ENCODE results near the gene NR1H4. TPM values are rescaled to one million over a fixed set of nuclear protein-coding genes. Genes with fewer than 3 reads are reported as not detected.
"Not testable (repeated sequence)": the region's sequence is repeated elsewhere in the genome, so short reads cannot be mapped to it uniquely, and the experiment has no call there.

NR1H4 gene
- total RNA-seq, 4 donors from 2014 or later: 10.7 to 50.7 (median 28.8) TPM

GRCh38 chr12:100584256-100584655, 110.6 kb downstream of the NR1H4 start:
- 78 to 82% methylated on average over 3 of the region's 3 CpGs for WGBS, 2 donors (ENCODE audit: low coverage in 1 of 2)
- no peak for DNase-seq
- Histone ChIP-seq H3K4me3 (no peak overlapping the region), H3K27me3 (no peaks in the 10 kb centered on the region), H3K27ac (no peak overlapping the region), H3K4me1 (no peaks in the 10 kb centered on the region), H3K9me3 (peaks cover 9 to 13% of the 10 kb centered on the region in 2 donors), H3K36me3 (no peaks in the 10 kb centered on the region)
- intact Hi-C loops (cut with DNase I; ENCODE audit: low total_unique reads) (no loop called here), in situ Hi-C loops (cut with MboI; ENCODE audit: low pct_ligation_motif_present in 1 of 4, low pct_unique_long_range_greater_than_20kb in 1 of 4, low sequenced_read_pairs in 3 of 4) (no loop called here)
- TF ChIP-seq POLR2AphosphoS5 (IDR thresholded peaks at IDR 0.05) (no peak), CTCF (IDR thresholded peaks at IDR 0.05) (no peak), POLR2A (IDR thresholded peaks at IDR 0.05) (no peak), EP300 (IDR thresholded peaks at IDR 0.05; ENCODE audit: low read depth) (no peak)

GRCh38 chr12:100591979-100592378, 118.3 kb downstream of the NR1H4 start:
- TF ChIP-seq CTCF (IDR thresholded peaks at IDR 0.05): no peak
- no peak for TF ChIP-seq POLR2A (IDR thresholded peaks at IDR 0.05)
- no peak for TF ChIP-seq EP300 (IDR thresholded peaks at IDR 0.05; ENCODE audit: low read depth)
- TF ChIP-seq POLR2AphosphoS5 (IDR thresholded peaks at IDR 0.05): no peak
- no peaks in the 10 kb centered on the region for H3K36me3 ChIP-seq

GRCh38 chr12:100593490-100593889, 119.8 kb downstream of the NR1H4 start:
- Histone ChIP-seq H3K9me3 (peaks cover 0 to 3% of the 10 kb centered on the region in 2 donors), H3K27me3 (no peaks in the 10 kb centered on the region), H3K4me3 (no peak overlapping the region), H3K36me3 (no peaks in the 10 kb centered on the region), H3K4me1 (peaks cover 0 to 13% (median 0%) of the 10 kb centered on the region in 4 donors), H3K27ac (peak overlapping the region in 2 of 4 donors; percentile 16 to 41)
- no peak for DNase-seq
- intact Hi-C loops (cut with DNase I; ENCODE audit: low total_unique reads): no loop called here
- WGBS, 2 donors (ENCODE audit: low coverage in 1 of 2): 30 to 39% methylated on average over 5 of the region's 5 CpGs
- in situ Hi-C loops (cut with MboI; ENCODE audit: low pct_ligation_motif_present in 1 of 4, low pct_unique_long_range_greater_than_20kb in 1 of 4, low sequenced_read_pairs in 3 of 4): no loop called here
- no peak for TF ChIP-seq POLR2A (IDR thresholded peaks at IDR 0.05)
- TF ChIP-seq EP300 (IDR thresholded peaks at IDR 0.05; ENCODE audit: low read depth): no peak

More at GRCh38 chr12:100591979-100592378, 118.3 kb downstream of the NR1H4 start:
- in situ Hi-C loops (cut with MboI; ENCODE audit: low pct_ligation_motif_present in 1 of 4, low pct_unique_long_range_greater_than_20kb in 1 of 4, low sequenced_read_pairs in 3 of 4) (no loop called here), intact Hi-C loops (cut with DNase I; ENCODE audit: low total_unique reads) (no loop called here)
- Histone ChIP-seq H3K4me3 (no peak overlapping the region), H3K27me3 (no peaks in the 10 kb centered on the region), H3K9me3 (peaks cover 6 to 9% of the 10 kb centered on the region in 2 donors), H3K27ac (no peak overlapping the region), H3K4me1 (peaks cover 0 to 13% (median 0%) of the 10 kb centered on the region in 4 donors)
- no peak for DNase-seq
- 58% methylated on average over 1 to 4 of the region's 4 CpGs for WGBS, 2 donors (ENCODE audit: low coverage in 1 of 2)

GRCh38 chr12:100601626-100602025, 128.0 kb downstream of the NR1H4 start:
- no peak for DNase-seq
- TF ChIP-seq POLR2AphosphoS5 (IDR thresholded peaks at IDR 0.05): no peak

GRCh38 chr12:100602997-100603396, 129.3 kb downstream of the NR1H4 start:
- in situ Hi-C loops (cut with MboI; ENCODE audit: low pct_ligation_motif_present in 1 of 4, low pct_unique_long_range_greater_than_20kb in 1 of 4, low sequenced_read_pairs in 3 of 4); H3K27me3 ChIP-seq; H3K9me3 ChIP-seq; DNase-seq; H3K36me3 ChIP-seq; H3K4me1 ChIP-seq; H3K27ac ChIP-seq; H3K4me3 ChIP-seq; intact Hi-C loops (cut with DNase I; ENCODE audit: low total_unique reads): not testable (repeated sequence)
- WGBS, 2 donors (ENCODE audit: low coverage in 1 of 2): 60 to 100% methylated on average over 1 of the region's 1 CpG

More at GRCh38 chr12:100601626-100602025, 128.0 kb downstream of the NR1H4 start:
- Histone ChIP-seq H3K27me3 (no peaks in the 10 kb centered on the region), H3K4me1 (peaks cover 0 to 8% (median 3%) of the 10 kb centered on the region in 4 donors), H3K9me3 (no peaks in the 10 kb centered on the region), H3K27ac (no peak overlapping the region), H3K4me3 (no peak overlapping the region), H3K36me3 (peaks cover 0 to 3% (median 2%) of the 10 kb centered on the region in 4 donors)
- 55 to 62% methylated on average over 1 of the region's 1 CpG for WGBS, 2 donors (ENCODE audit: low coverage in 1 of 2)
- in situ Hi-C loops (cut with MboI; ENCODE audit: low pct_ligation_motif_present in 1 of 4, low pct_unique_long_range_greater_than_20kb in 1 of 4, low sequenced_read_pairs in 3 of 4) (no loop called here), intact Hi-C loops (cut with DNase I; ENCODE audit: low total_unique reads) (no loop called here)

GRCh38 chr12:100608776-100609175, 135.1 kb downstream of the NR1H4 start:
- 83% methylated on average over 1 of the region's 1 CpG; no CpG with 5 or more reads in 1 of the 2 donors for WGBS, 2 donors (ENCODE audit: low coverage in 1 of 2)
- Histone ChIP-seq H3K4me3 (no peak overlapping the region), H3K4me1 (peaks cover 0 to 18% (median 3%) of the 10 kb centered on the region in 4 donors), H3K9me3 (no peaks in the 10 kb centered on the region), H3K36me3 (peaks cover 0 to 9% (median 0%) of the 10 kb centered on the region in 4 donors), H3K27me3 (no peaks in the 10 kb centered on the region), H3K27ac (no peak overlapping the region)
- in situ Hi-C loops (cut with MboI; ENCODE audit: low pct_ligation_motif_present in 1 of 4, low pct_unique_long_range_greater_than_20kb in 1 of 4, low sequenced_read_pairs in 3 of 4): no loop called here
- intact Hi-C loops (cut with DNase I; ENCODE audit: low total_unique reads): no loop called here
- no peak for DNase-seq
- TF ChIP-seq POLR2A (IDR thresholded peaks at IDR 0.05) (no peak), EP300 (IDR thresholded peaks at IDR 0.05; ENCODE audit: low read depth) (no peak), POLR2AphosphoS5 (IDR thresholded peaks at IDR 0.05) (no peak), CTCF (IDR thresholded peaks at IDR 0.05) (no peak)
